Common myeloid progenitor, CD34-positive (primary cell): ENCODE data around the gene ATP8B3.

Experiments
- CTCF ChIA-PET: fragments of 350-600 bp; sonication (Branson Sonifier 250); formaldehyde crosslinking; loops from one replicate; lab custom pipeline; 2021; ENCODE audit warnings: antibody characterized with exemption; lab: Charles Lee
- POLR2A ChIA-PET: fragments of 350-600 bp; sonication (Branson Sonifier 250); formaldehyde crosslinking; loops from one replicate; lab custom pipeline; 2021; ENCODE audit warnings: antibody characterized with exemption; lab: Charles Lee
- DNase-seq, 3 donors: peaks; one replicate each; pipeline versions ENCODE4 v3.0.0 to v3.0.0-alpha.2; 2013
- H3K27ac ChIP-seq, 2 experiments: 1 replicate in 1 of 2; 2 replicates in 1 of 2; pipeline ENCODE4 v1.7.0; 2013; ENCODE audit warnings: inconsistent platforms in 2 of 2, low read length in 2 of 2, mild to moderate bottlenecking in 2 of 2, low read depth in 1 of 2, moderate library complexity in 1 of 2; ENCODE audit not compliant: severe bottlenecking in 2 of 2, insufficient read depth in 1 of 2, poor library complexity in 1 of 2
- H3K27me3 ChIP-seq, 5 experiments: replicated peaks in 2 of 5; 1 replicate in 3 of 5; 2 replicates in 2 of 5; pipeline versions ENCODE4 v1.6.1 to v1.7.0; 2013; ENCODE audit warnings: low read length in 4 of 5, mild to moderate bottlenecking in 2 of 5, moderate library complexity in 2 of 5, inconsistent platforms in 1 of 5; ENCODE audit not compliant: insufficient read depth in 5 of 5, control insufficient read depth in 4 of 5
- H3K36me3 ChIP-seq, 4 experiments: 1 replicate in 2 of 4; 2 replicates in 2 of 4; pipeline versions ENCODE4 v1.6.1 to v1.7.0; 2013; ENCODE audit warnings: low read length in 3 of 4, control low read depth in 1 of 4, mild to moderate bottlenecking in 1 of 4; ENCODE audit not compliant: control insufficient read depth in 4 of 4, insufficient read depth in 4 of 4
- H3K4me1 ChIP-seq, 4 experiments: 1 replicate in 3 of 4; 2 replicates in 1 of 4; pipeline versions ENCODE4 v1.6.1 to v1.7.1; 2013; ENCODE audit warnings: low read length in 3 of 4, mild to moderate bottlenecking in 3 of 4, control low read depth in 1 of 4, inconsistent platforms in 1 of 4, moderate library complexity in 1 of 4; ENCODE audit not compliant: control insufficient read depth in 4 of 4, insufficient read depth in 4 of 4; ENCODE audit errors: control extremely low read depth in 1 of 4
- H3K4me3 ChIP-seq, 7 experiments: 1 replicate in 4 of 7; 2 replicates in 3 of 7; pipeline versions ENCODE4 v1.5.1 to v1.7.0; 2013; ENCODE audit warnings: mild to moderate bottlenecking in 7 of 7, low read length in 6 of 7, moderate library complexity in 6 of 7, inconsistent platforms in 2 of 7, low read depth in 2 of 7, control low read depth in 1 of 7; ENCODE audit not compliant: insufficient read depth in 4 of 7, control insufficient read depth in 1 of 7; ENCODE audit errors: extremely low read depth in 1 of 7
- H3K9me3 ChIP-seq, 5 experiments: 1 replicate in 4 of 5; 2 replicates in 1 of 5; pipeline versions ENCODE4 v1.6.1 to v1.7.1; 2013; ENCODE audit warnings: low read length in 4 of 5, mild to moderate bottlenecking in 2 of 5, inconsistent platforms in 1 of 5, low read depth in 1 of 5, moderate library complexity in 1 of 5; ENCODE audit not compliant: control insufficient read depth in 4 of 5, insufficient read depth in 2 of 5; ENCODE audit errors: control extremely low read depth in 1 of 5
- WGBS: methylation state at CpG from one replicate; pipeline ENCODE4 v1.1.5; 2013; ENCODE audit not compliant: insufficient coverage; 5-methylcytosine and 5-hydroxymethylcytosine counted together

The ATP8B3 gene

DNA sequence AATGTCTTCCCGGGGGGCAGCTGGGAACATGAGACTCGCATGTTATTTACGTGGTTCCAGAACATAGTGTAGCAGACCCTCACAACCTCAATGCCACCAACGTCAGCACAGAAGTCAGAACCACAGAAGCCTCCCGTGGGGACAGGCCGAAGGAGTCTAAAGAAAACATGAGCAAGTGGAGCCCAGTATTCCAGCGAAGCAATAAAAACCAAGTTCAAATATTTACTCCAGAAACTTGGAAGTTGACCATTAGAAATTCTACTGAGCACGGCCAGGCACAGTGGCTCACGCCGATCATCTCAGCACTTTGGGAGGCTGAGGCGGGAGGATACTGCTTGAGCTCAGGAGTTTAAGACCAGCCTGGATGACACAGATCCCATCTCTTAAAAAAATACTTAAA is 17.9 kb upstream of the ATP8B3 start:
- WGBS: 95% methylated on average over 6 of the region's 11 CpGs
- no peak for DNase-seq
- Histone ChIP-seq H3K4me1 (no peaks in the 10 kb centered on the region), H3K36me3 (peaks cover 10 to 66% (median 26%) of the 10 kb centered on the region in 4 experiments), H3K27ac (no peak overlapping the region), H3K9me3 (no peaks in the 10 kb centered on the region), H3K4me3 (no peak overlapping the region), H3K27me3 (no peaks in the 10 kb centered on the region)
- POLR2A ChIA-PET: no interaction called here
- CTCF ChIA-PET: interaction anchor here (1.0 to 8.0 kb wide), 4 partner anchors 10 to 45 kb away, joined by 3 to 80 read pairs (median 4); no protein-coding TSS in a partner anchor

DNA sequence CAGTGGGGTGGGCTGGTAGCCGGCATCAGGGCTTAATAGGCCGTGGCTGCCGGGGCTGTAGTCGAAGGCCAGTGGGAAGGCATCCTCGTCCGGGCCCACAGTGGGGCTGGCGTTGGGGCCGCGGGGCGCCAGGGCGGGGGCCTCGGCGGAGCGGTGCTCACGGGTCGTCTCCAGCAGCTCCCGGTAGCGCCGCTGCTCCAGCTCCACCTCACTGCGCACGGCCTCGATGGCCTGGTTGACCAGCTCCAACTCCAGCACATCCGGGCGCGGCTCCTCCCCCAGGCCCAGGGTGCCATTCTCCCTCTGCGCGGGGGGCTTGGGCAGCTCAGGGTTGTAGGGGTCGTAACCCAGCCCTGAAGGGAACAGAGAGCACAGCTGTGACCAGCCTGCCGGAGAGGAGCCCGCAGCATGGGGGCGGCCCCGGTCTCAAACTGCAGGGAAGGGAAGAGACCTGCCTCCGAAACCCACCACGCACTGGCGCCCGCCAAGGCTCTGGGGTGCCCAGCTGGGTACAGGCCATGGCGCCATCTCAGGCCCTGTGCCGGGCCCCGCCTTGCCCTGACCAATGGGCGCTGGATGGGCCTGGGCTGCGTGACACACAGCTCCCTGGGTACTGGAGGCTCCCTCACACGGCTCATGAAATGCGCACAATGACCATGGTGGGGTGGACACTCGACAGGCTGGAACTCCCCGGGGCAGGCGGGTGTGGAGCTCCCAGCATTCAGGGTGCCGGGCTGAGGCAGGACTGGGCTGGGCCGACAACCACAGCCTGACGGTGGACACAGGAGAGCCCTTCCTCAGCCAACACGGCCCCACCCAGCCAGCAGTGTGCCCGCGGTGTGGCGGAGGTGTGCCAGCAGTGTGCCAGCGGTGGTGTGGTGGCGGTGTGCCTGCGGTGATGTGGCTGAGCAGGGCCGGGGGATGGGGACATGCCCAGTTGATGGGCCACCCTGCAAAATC is 16.5 kb upstream of the ATP8B3 start:
- Histone ChIP-seq H3K27ac (no peak overlapping the region), H3K27me3 (no peaks in the 10 kb centered on the region), H3K36me3 (peaks cover 10 to 67% (median 32%) of the 10 kb centered on the region in 4 experiments), H3K4me1 (no peaks in the 10 kb centered on the region), H3K9me3 (no peaks in the 10 kb centered on the region), H3K4me3 (no peak overlapping the region)
- no peak for DNase-seq
- WGBS: 97% methylated on average over 51 of the region's 57 CpGs
- CTCF ChIA-PET: interaction anchor here (1.9 to 8.0 kb wide), 2 partner anchors 11 to 235 kb away, joined by 6 to 80 read pairs; no protein-coding TSS in a partner anchor
- POLR2A ChIA-PET: no interaction called here

DNA sequence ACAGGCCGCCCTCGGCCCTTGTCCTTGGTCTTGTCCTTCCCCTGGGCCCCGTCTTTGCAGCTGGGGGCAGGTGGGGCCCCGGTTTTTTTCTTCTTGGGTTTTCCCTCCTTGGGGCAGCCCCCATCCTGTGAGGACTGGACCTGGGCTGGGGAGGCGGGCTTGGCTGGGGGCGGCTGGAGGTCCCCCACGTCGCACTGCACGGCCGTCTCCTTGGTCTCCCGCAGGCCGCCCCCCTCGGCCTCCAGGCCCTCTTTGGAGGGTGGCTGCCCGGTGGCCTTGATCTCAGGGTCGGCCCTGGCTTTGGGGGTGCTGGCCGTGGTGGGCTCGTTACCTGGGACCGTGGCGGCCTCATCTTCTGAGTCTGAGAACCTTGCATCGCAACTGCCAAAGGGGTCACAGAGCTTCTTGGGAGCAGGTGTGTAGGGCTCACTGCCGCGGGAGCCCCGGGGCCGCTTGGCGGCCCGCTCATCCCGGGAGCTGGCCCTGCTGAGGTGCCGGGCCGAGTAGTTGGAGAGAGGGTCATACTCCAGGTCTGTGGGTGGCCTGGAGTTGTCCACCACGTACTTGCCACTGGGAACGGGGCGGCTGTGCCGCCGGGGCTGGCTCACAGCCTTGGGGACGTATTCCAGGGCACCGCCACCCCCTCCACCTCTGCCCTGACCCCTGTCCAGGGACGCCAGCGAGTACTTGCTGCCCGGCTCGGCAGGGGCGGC is 15.6 kb upstream of the ATP8B3 start:
- ChIA-PET CTCF (interaction anchor here (1.9 to 8.0 kb wide), 3 partner anchors 12 to 234 kb away, joined by 6 to 80 read pairs (median 15); no protein-coding TSS in a partner anchor), POLR2A (no interaction called here)
- H3K4me3 ChIP-seq: no peak overlapping the region

DNA sequence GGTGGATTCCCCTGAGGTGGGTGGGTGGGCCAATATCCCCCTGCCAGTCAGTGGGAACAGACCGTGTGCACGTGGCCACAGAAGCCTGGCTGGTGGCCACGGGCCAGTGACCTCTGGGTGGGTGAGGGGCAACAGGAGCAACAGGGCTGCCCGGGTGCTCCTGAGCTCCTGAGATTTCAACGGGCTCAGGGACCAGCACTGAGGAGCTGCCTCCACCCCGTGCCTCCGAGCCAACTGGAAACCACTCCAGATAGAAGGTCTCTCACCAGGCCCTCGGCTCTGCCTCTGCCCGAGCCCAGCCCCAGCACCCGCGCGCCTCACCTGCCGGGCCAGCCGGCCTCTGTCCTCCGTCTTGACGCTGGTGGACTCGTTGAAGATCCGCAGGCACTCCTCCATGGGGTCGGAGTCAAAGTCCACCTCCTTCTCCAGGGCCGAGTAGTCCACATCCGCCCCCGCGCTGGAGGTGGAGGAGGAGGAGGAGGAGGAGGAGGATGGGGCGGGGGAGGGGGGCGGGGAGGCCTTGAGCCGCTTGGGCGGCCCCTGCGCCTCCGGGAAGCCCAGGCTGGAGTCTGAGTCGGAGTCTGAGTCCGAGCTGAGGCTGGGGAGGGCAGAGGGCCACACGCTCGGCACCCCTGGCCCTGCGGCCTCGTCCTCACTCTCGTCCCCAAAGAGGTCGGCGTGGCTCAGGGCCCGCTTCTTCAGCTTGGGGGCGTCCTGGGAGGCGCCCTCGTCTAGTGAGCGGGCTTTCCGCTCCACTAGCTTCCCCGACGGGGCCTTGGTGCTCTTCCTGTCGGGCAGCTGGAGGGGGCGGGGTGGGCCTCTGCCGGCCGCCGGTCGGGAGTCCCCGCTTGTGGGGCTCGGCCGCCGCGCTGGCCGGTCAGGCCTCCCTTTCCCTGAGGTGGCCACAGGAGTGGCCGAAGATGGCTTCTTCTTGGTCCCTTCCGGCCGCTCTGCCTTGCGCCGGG is 14.8 kb upstream of the ATP8B3 start:
- no peaks in the 10 kb centered on the region for H3K27me3 ChIP-seq
- no peaks in the 10 kb centered on the region for H3K9me3 ChIP-seq
- ChIA-PET CTCF (interaction anchor here (0.7 to 8.0 kb wide), 25 partner anchors 13 to 281 kb away, joined by 3 to 80 read pairs (median 4); no protein-coding TSS in a partner anchor), POLR2A (no interaction called here)
- H3K4me3 ChIP-seq: no peak overlapping the region
- H3K27ac ChIP-seq: peak overlapping the region in 1 of 2 experiments; percentile 38
- no peak for DNase-seq
- no peaks in the 10 kb centered on the region for H3K4me1 ChIP-seq
- WGBS: 92% methylated on average over 41 of the region's 63 CpGs
- H3K36me3 ChIP-seq: peaks cover 10 to 74% (median 46%) of the 10 kb centered on the region in 4 experiments

More for the DNA sequence above, 15.6 kb upstream of the ATP8B3 start:
- no peaks in the 10 kb centered on the region for H3K9me3 ChIP-seq
- DNase-seq: no peak
- H3K36me3 ChIP-seq: peaks cover 10 to 71% (median 38%) of the 10 kb centered on the region in 4 experiments
- no peak overlapping the region for H3K27ac ChIP-seq
- H3K27me3 ChIP-seq: no peaks in the 10 kb centered on the region
- 95% methylated on average over 35 of the region's 41 CpGs for WGBS
- H3K4me1 ChIP-seq: no peaks in the 10 kb centered on the region

DNA sequence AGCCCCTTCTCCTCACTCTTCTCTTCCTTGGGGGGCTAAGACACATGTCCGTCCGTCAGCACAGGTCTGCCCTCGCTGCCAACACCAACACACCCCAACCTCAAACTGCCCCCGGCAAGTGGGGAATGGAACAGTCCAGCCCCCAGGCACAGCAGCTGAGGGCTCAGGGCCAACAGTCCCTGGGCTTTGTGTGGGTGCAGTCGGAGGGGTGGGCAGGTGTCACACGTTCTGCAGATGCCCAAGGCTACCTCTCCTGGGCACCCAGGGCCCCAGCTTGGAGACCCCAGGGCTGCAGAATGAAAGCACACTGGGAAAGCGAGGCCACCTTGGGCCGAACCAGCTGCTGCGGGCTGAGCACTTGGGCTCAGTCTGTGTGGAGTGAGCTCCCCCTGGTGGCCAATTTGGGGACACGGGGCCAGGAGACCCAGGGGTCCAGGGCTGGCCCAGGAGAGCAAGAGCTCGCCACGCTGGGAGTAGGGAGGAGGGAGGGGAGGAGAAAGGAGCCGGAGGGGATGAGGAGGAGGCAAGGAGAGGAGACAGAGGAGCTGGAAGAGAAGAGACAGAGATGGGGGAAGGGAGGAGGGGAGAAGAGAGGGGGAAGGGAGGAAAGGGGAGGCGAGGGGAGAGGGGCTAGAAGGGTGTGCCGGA is 14.0 kb upstream of the ATP8B3 start:
- Histone ChIP-seq H3K36me3 (peaks cover 10 to 78% (median 53%) of the 10 kb centered on the region in 4 experiments), H3K27me3 (no peaks in the 10 kb centered on the region), H3K4me1 (no peaks in the 10 kb centered on the region), H3K27ac (peak overlapping the region in 1 of 2 experiments; percentile 38), H3K9me3 (no peaks in the 10 kb centered on the region), H3K4me3 (no peak overlapping the region)
- CTCF ChIA-PET: interaction anchor here (0.6 to 8.0 kb wide), 27 partner anchors 12 to 360 kb away, joined by 3 to 80 read pairs (median 4); no protein-coding TSS in a partner anchor
- WGBS: 28% methylated on average over 11 of the region's 15 CpGs
- POLR2A ChIA-PET: interaction anchor here (0.7 kb wide), 1 partner anchor 42 kb away, joined by 3 read pairs; no protein-coding TSS in a partner anchor
- peak; percentile 65 to 83 (median 76) for DNase-seq

DNA sequence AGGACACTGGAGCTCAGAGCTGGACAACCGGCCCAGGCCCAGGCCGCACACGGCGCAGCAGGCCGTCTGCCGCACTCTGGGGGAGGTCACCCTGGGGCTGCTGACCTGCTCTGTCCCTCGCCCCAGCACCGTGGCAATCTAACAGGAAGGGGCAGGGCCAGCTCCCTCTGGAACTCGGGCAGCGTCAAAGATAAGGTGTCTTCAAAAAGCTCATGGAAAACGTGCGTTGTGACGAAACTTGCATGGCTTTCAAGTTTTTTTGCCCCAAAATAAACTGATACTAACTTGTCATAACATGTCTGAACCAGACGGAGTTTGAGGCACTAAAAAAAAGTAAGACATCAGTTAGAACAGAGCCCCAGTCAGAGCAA is 12.2 kb upstream of the ATP8B3 start:
- H3K4me3 ChIP-seq: no peak overlapping the region
- DNase-seq: no peak
- H3K27me3 ChIP-seq: no peaks in the 10 kb centered on the region
- no peak overlapping the region for H3K27ac ChIP-seq
- H3K4me1 ChIP-seq: no peaks in the 10 kb centered on the region
- WGBS: 98% methylated on average over 14 of the region's 14 CpGs
- H3K36me3 ChIP-seq: peaks cover 0 to 78% (median 54%) of the 10 kb centered on the region in 4 experiments
- ChIA-PET CTCF (interaction anchor here (0.9 to 8.0 kb wide), 3 partner anchors 10 to 22 kb away, joined by 4 to 80 read pairs (median 12); no protein-coding TSS in a partner anchor), POLR2A (no interaction called here)
- no peaks in the 10 kb centered on the region for H3K9me3 ChIP-seq
